Adrenal gland (tissue), 5 donors: Measurements from ENCODE around the gene NDUFA11.

Experiments
- CTCF ChIP-seq, 6 experiments: fragments of 450-650 bp in 4 of 6; fragments of 200-600 bp in 2 of 6; sonication (generic) in 1 of 6; IDR thresholded peaks; 1 replicate in 5 of 6; 2 replicates in 1 of 6; pipeline versions ENCODE4 v1.5.1 to v1.8.0; 2016 to 2021; ENCODE audit warnings: antibody characterized with exemption in 6 of 6, mild to moderate bottlenecking in 2 of 6, moderate library complexity in 1 of 6
- POLR2A ChIP-seq, 2 donors: fragments of 450-650 bp; IDR thresholded peaks; one replicate each; pipeline ENCODE4 v1.6.1; 2017; ENCODE audit warnings: antibody characterized with exemption in 2 of 2, mild to moderate bottlenecking in 2 of 2, moderate library complexity in 1 of 2
- donor health status: DM: no; HTN: no; CAD: no.

GRCh38 chr19:5929625-5930024 is 26.0 kb upstream of the NDUFA11 start:
- TF ChIP-seq POLR2A (IDR thresholded peaks at IDR 0.05) (no peak), CTCF (IDR thresholded peaks at IDR 0.05) (no peak)
